ENCODE measurements around the gene KCNJ5. TPM values are rescaled to one million over a fixed set of nuclear protein-coding genes. Genes with fewer than 3 reads are reported as not detected.

Gene KCNJ5
- total RNA-seq, 1 donor from 2014 or later = 0.52 TPM

- Histone ChIP-seq H3K27me3 (ENCODE audit: control insufficient read depth in 3 of 3, insufficient read depth in 3 of 3, low read length in 3 of 3) (peaks cover 24 to 27% (median 25%) of the 10 kb centered on the region in 3 donors), H3K4me3 (ENCODE audit: low read length in 3 of 3) (no peak overlapping the region), H3K4me1 (ENCODE audit: control insufficient read depth in 3 of 3, insufficient read depth in 3 of 3, low read length in 3 of 3) (peaks cover 0 to 5% (median 4%) of the 10 kb centered on the region in 3 donors), H3K27ac (ENCODE audit: low read depth, low read length) (no peak overlapping the region), H3K9me3 (ENCODE audit: control insufficient read depth in 3 of 3, low read length in 3 of 3) (no peaks in the 10 kb centered on the region), H3K9ac (ENCODE audit: low read depth in 1 of 3, low read length in 3 of 3) (no peak overlapping the region), H3K36me3 (ENCODE audit: control insufficient read depth in 3 of 3, insufficient read depth in 3 of 3, low read length in 3 of 3) (no peaks in the 10 kb centered on the region)
These were observed 11.4 kb downstream of the KCNJ5 start for GRCh38 chr11:128902515-128903066.

- peaks cover 24 to 30% (median 25%) of the 10 kb centered on the region in 3 donors for H3K27me3 ChIP-seq (ENCODE audit: control insufficient read depth in 3 of 3, insufficient read depth in 3 of 3, low read length in 3 of 3)
- H3K36me3 ChIP-seq (ENCODE audit: control insufficient read depth in 3 of 3, insufficient read depth in 3 of 3, low read length in 3 of 3) = no peaks in the 10 kb centered on the region
- no peak overlapping the region for H3K27ac ChIP-seq (ENCODE audit: low read depth, low read length)
- no peak overlapping the region for H3K4me3 ChIP-seq (ENCODE audit: low read length in 3 of 3)
- H3K9me3 ChIP-seq (ENCODE audit: control insufficient read depth in 3 of 3, low read length in 3 of 3) = no peaks in the 10 kb centered on the region
- peaks cover 2 to 5% (median 4%) of the 10 kb centered on the region in 3 donors for H3K4me1 ChIP-seq (ENCODE audit: control insufficient read depth in 3 of 3, insufficient read depth in 3 of 3, low read length in 3 of 3)
- no peak overlapping the region for H3K9ac ChIP-seq (ENCODE audit: low read depth in 1 of 3, low read length in 3 of 3)
These were observed 12.3 kb downstream of the KCNJ5 start for GRCh38 chr11:128903248-128904061.

- Histone ChIP-seq H3K27me3 (ENCODE audit: control insufficient read depth in 3 of 3, insufficient read depth in 3 of 3, low read length in 3 of 3) (peaks cover 24 to 38% (median 25%) of the 10 kb centered on the region in 3 donors), H3K4me3 (ENCODE audit: low read length in 3 of 3) (no peak overlapping the region), H3K27ac (ENCODE audit: low read depth, low read length) (peak overlapping the region; percentile 47), H3K9ac (ENCODE audit: low read depth in 1 of 3, low read length in 3 of 3) (no peak overlapping the region), H3K9me3 (ENCODE audit: control insufficient read depth in 3 of 3, low read length in 3 of 3) (no peaks in the 10 kb centered on the region), H3K4me1 (ENCODE audit: control insufficient read depth in 3 of 3, insufficient read depth in 3 of 3, low read length in 3 of 3) (peaks cover 4 to 7% (median 5%) of the 10 kb centered on the region in 3 donors), H3K36me3 (ENCODE audit: control insufficient read depth in 3 of 3, insufficient read depth in 3 of 3, low read length in 3 of 3) (no peaks in the 10 kb centered on the region)
These were observed 13.1 kb downstream of the KCNJ5 start for GRCh38 chr11:128904303-128904655.

- Histone ChIP-seq H3K27ac (ENCODE audit: low read depth, low read length) (peak overlapping the region; percentile 62), H3K4me3 (ENCODE audit: low read length in 3 of 3) (peak overlapping the region; percentile 38 to 52 (median 45)), H3K36me3 (ENCODE audit: control insufficient read depth in 3 of 3, insufficient read depth in 3 of 3, low read length in 3 of 3) (no peaks in the 10 kb centered on the region), H3K9me3 (ENCODE audit: control insufficient read depth in 3 of 3, low read length in 3 of 3) (no peaks in the 10 kb centered on the region), H3K4me1 (ENCODE audit: control insufficient read depth in 3 of 3, insufficient read depth in 3 of 3, low read length in 3 of 3) (peaks cover 4 to 7% (median 5%) of the 10 kb centered on the region in 3 donors), H3K9ac (ENCODE audit: low read depth in 1 of 3, low read length in 3 of 3) (no peak overlapping the region), H3K27me3 (ENCODE audit: control insufficient read depth in 3 of 3, insufficient read depth in 3 of 3, low read length in 3 of 3) (peaks cover 24 to 42% (median 25%) of the 10 kb centered on the region in 3 donors)
These were observed 13.6 kb downstream of the KCNJ5 start for GRCh38 chr11:128904656-128905344.

DNA sequence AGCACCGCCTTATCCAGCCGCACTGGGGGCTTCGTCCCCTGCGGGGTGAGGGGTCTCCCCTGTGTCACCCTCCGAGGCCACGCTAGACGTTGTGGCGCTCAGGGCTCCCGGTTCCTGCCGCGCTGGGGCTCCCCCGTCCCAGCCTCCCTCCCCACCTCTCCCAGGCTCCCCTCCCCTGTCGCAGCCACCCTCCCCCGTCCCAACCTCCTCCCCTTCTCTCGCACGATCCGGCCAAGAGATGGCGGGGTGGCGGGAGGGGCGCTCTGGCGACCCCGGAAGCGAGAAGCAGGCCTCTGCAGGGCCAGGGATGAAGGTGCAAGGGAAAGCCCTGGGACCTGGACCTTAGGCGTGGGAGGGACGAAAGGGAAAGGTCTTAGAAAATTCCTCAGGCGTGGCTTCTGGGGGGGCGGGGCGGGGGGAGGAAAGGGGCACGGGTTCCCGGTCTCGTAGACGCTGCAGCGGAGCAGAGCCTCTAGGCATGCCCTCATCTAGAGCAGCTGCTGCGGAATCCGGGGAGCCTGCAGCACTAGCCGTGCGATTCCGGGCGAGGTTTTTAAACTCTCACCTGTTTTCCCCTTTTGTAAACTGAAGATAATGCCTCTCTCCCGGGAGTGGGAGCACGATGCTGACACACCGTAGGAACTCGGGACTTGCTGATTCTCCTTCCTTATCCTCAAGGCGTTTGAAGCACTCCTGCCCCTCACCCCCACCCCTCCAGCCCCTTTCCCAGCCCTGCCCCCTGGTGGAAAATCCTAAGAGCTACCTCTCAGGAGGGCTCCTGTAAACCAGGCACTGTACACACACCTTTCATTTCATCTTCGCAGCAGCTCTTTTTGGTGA, 14.4 kb downstream of the KCNJ5 start:
- peaks cover 24 to 43% (median 25%) of the 10 kb centered on the region in 3 donors for H3K27me3 ChIP-seq (ENCODE audit: control insufficient read depth in 3 of 3, insufficient read depth in 3 of 3, low read length in 3 of 3)
- no peaks in the 10 kb centered on the region for H3K36me3 ChIP-seq (ENCODE audit: control insufficient read depth in 3 of 3, insufficient read depth in 3 of 3, low read length in 3 of 3)
- peak overlapping the region; percentile 62 for H3K27ac ChIP-seq (ENCODE audit: low read depth, low read length)
- peaks cover 4 to 7% (median 5%) of the 10 kb centered on the region in 3 donors for H3K4me1 ChIP-seq (ENCODE audit: control insufficient read depth in 3 of 3, insufficient read depth in 3 of 3, low read length in 3 of 3)
- H3K9me3 ChIP-seq (ENCODE audit: control insufficient read depth in 3 of 3, low read length in 3 of 3) = no peaks in the 10 kb centered on the region
- H3K9ac ChIP-seq (ENCODE audit: low read depth in 1 of 3, low read length in 3 of 3) = no peak overlapping the region
- peak overlapping the region; percentile 38 to 52 (median 50) for H3K4me3 ChIP-seq (ENCODE audit: low read length in 3 of 3)

DNA sequence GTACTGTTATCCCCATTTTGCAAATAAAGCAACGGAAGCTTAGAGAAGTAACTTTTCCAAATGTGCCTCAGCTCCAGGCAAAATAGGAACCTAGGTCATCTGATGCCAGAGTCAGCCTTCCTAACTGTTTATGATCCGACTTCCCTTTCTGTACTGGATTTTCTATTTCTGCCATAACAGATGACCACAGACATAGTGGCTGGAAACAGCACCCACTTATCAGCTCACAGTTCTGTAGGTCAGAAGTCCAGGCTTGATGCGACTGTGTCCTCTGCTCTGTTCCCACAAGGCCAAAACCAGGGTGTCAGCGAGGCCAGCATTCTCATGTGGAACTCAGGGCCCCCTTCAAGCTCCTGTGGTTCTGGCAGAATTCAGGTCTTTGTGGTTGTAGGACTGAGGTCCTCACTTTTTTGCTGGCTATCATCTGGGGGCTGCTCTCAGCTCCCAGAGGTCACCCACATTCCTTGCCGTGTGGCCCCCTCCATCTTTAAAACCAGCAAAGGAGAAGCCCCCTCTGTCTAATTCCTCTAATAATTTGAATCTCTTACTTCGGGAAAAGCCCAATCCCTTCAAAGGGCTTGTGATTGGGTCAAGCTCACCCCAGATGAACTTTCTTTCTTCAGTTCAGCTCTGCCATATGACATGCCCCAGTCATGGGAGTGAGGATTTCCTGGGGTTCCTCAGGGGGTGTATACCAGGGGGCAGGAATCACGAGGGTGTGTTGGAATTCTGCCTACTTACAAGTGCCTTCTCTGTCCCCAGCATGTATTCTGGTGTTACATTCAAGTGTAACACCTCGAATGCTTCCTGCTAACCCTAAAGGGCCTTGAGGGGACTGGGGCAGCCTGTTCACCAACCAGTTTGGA, 15.3 kb downstream of the KCNJ5 start:
- Histone ChIP-seq H3K36me3 (ENCODE audit: control insufficient read depth in 3 of 3, insufficient read depth in 3 of 3, low read length in 3 of 3) (no peaks in the 10 kb centered on the region), H3K9me3 (ENCODE audit: control insufficient read depth in 3 of 3, low read length in 3 of 3) (no peaks in the 10 kb centered on the region), H3K4me3 (ENCODE audit: low read length in 3 of 3) (peak overlapping the region in 1 of 3 donors; percentile 35), H3K27ac (ENCODE audit: low read depth, low read length) (peak overlapping the region; percentile 62), H3K27me3 (ENCODE audit: control insufficient read depth in 3 of 3, insufficient read depth in 3 of 3, low read length in 3 of 3) (peaks cover 24 to 46% (median 25%) of the 10 kb centered on the region in 3 donors), H3K4me1 (ENCODE audit: control insufficient read depth in 3 of 3, insufficient read depth in 3 of 3, low read length in 3 of 3) (peaks cover 4 to 7% (median 5%) of the 10 kb centered on the region in 3 donors), H3K9ac (ENCODE audit: low read depth in 1 of 3, low read length in 3 of 3) (no peak overlapping the region)

DNA sequence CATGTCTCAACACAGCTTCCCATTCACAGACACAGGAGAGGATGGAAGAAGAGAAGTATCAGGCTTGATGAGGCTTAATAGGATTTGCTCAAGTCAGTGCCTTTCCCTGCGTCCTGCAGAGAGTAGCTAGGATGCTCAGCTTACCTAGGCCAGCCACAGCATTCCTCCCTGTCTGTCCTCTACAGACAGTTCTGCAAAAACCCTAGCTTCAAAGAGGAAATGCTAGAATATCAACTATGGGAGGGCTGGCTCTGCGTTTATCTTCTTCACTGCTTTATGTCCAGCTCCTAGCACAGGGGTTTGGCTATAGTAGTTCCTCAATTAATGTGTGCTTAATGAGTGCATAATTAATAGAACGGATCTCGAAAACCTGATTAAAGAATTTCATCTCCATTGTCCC, 16.4 kb downstream of the KCNJ5 start:
- Histone ChIP-seq H3K36me3 (ENCODE audit: control insufficient read depth in 3 of 3, insufficient read depth in 3 of 3, low read length in 3 of 3) (no peaks in the 10 kb centered on the region), H3K4me3 (ENCODE audit: low read length in 3 of 3) (no peak overlapping the region), H3K9me3 (ENCODE audit: control insufficient read depth in 3 of 3, low read length in 3 of 3) (no peaks in the 10 kb centered on the region), H3K9ac (ENCODE audit: low read depth in 1 of 3, low read length in 3 of 3) (no peak overlapping the region), H3K27me3 (ENCODE audit: control insufficient read depth in 3 of 3, insufficient read depth in 3 of 3, low read length in 3 of 3) (peaks cover 15 to 48% (median 25%) of the 10 kb centered on the region in 3 donors), H3K4me1 (ENCODE audit: control insufficient read depth in 3 of 3, insufficient read depth in 3 of 3, low read length in 3 of 3) (peaks cover 4 to 7% (median 5%) of the 10 kb centered on the region in 3 donors), H3K27ac (ENCODE audit: low read depth, low read length) (peak overlapping the region; percentile 62)

- H3K4me3 ChIP-seq (ENCODE audit: low read length in 3 of 3) = no peak overlapping the region
- peaks cover 17 to 45% (median 23%) of the 10 kb centered on the region in 3 donors for H3K27me3 ChIP-seq (ENCODE audit: control insufficient read depth in 3 of 3, insufficient read depth in 3 of 3, low read length in 3 of 3)
- peak overlapping the region; percentile 25 for H3K27ac ChIP-seq (ENCODE audit: low read depth, low read length)
- no peak overlapping the region for H3K9ac ChIP-seq (ENCODE audit: low read depth in 1 of 3, low read length in 3 of 3)
- peaks cover 4 to 7% (median 5%) of the 10 kb centered on the region in 3 donors for H3K4me1 ChIP-seq (ENCODE audit: control insufficient read depth in 3 of 3, insufficient read depth in 3 of 3, low read length in 3 of 3)
- H3K36me3 ChIP-seq (ENCODE audit: control insufficient read depth in 3 of 3, insufficient read depth in 3 of 3, low read length in 3 of 3) = no peaks in the 10 kb centered on the region
- no peaks in the 10 kb centered on the region for H3K9me3 ChIP-seq (ENCODE audit: control insufficient read depth in 3 of 3, low read length in 3 of 3)
These were observed 17.5 kb downstream of the KCNJ5 start for GRCh38 chr11:128908391-128909246.
